K562 (cell line): ENCODE results near the gene ZWINT. TPM values are rescaled to one million over a fixed set of nuclear protein-coding genes. Genes with fewer than 3 reads are reported as not detected.

Source experiments
- CAMTA2 ChIP-seq: fragments of 250-450 bp; sonication (Bioruptor Pico); conservative IDR thresholded peaks from 2 replicates; pipeline ENCODE4 v1.5.1; 2022
- FOXJ3 ChIP-seq: sonication (generic); formaldehyde crosslinking; IDR thresholded peaks from 2 replicates; pipeline ENCODE4 v1.4.0; 2020; ENCODE audit warnings: mild to moderate bottlenecking, missing genetic modification reagents
- HSF4 ChIP-seq: fragments of 250-450 bp; sonication (Bioruptor Pico); IDR thresholded peaks from 2 replicates; pipeline ENCODE4 v2.1.2; 2022; ENCODE audit warnings: mild to moderate bottlenecking, moderate library complexity, borderline replicate concordance
- MYC ChIP-seq, 2 experiments: fragments of 250-450 bp in 1 of 2; sonication (Bioruptor Pico) in 1 of 2; IDR thresholded peaks; 2 replicates each; pipeline versions ENCODE4 v1.5.1 to v1.6.1; 2012 to 2021; ENCODE audit warnings: low read depth in 2 of 2, borderline replicate concordance in 1 of 2, improper control_type of control experiment in 1 of 2, low read length in 1 of 2, mild to moderate bottlenecking in 1 of 2, moderate library complexity in 1 of 2
- NBN ChIP-seq: fragments of 450-650 bp; IDR thresholded peaks from 2 replicates; pipeline ENCODE4 v1.6.1; 2016; ENCODE audit warnings: low read depth, mild to moderate bottlenecking
- NFE2 ChIP-seq: IDR thresholded peaks from 2 replicates; pipeline ENCODE4 v1.6.1; 2014; ENCODE audit warnings: antibody characterized with exemption, low read depth
- RCOR1 ChIP-seq, 2 experiments: IDR thresholded peaks; 2 replicates each; pipeline ENCODE4 v1.6.1; 2012; ENCODE audit warnings: low read depth in 2 of 2, low read length in 2 of 2, borderline replicate concordance in 1 of 2, improper control_type of control experiment in 1 of 2
- SIN3A ChIP-seq, 2 experiments: fragments of 150-350 bp in 1 of 2; IDR thresholded peaks; 2 replicates each; pipeline ENCODE4 v1.6.1; 2011 to 2016; ENCODE audit warnings: borderline replicate concordance in 2 of 2, low read depth in 2 of 2, low read length in 2 of 2, mild to moderate bottlenecking in 2 of 2, moderate library complexity in 2 of 2; ENCODE audit not compliant: control insufficient read depth in 1 of 2
- TRIM24 ChIP-seq, 2 experiments: fragments of 450-650 bp; IDR thresholded peaks; 2 replicates each; pipeline ENCODE4 v1.6.1; 2016
- ZNF436 ChIP-seq: fragments of 250-450, 450-650 bp; sonication (Bioruptor Pico); formaldehyde crosslinking; IDR thresholded peaks from 2 replicates; pipeline ENCODE4 v1.7.0; 2020; ENCODE audit warnings: mild to moderate bottlenecking
- ZNF699 ChIP-seq: fragments of 250-450 bp; sonication (Bioruptor Pico); IDR thresholded peaks from 2 replicates; pipeline ENCODE4 v1.8.0; 2021; ENCODE audit warnings: mild to moderate bottlenecking, moderate library complexity; ENCODE audit not compliant: insufficient replicate concordance
- ZNF780A ChIP-seq: fragments of 250-450 bp; sonication (Bioruptor Pico); IDR thresholded peaks from 2 replicates; pipeline ENCODE4 v1.5.0; 2021; ENCODE audit warnings: mild to moderate bottlenecking
- ZZZ3 ChIP-seq: fragments of 450-650 bp; IDR thresholded peaks from 2 replicates; pipeline ENCODE4 v1.6.1; 2016; ENCODE audit warnings: antibody characterized with exemption, mild to moderate bottlenecking, moderate library complexity
- polyA plus RNA-seq, 8 experiments: library from polyadenylated mRNA; depleted of rRNA in 4 of 8; stranded (reverse) in 5 of 8; unstranded in 3 of 8; fragments of >200 nt; fragmentation: Nextera tagmentation in 2 of 8; fragmentation: Illumina TruSeq in 1 of 8; extraction: Ambion mirVana in 2 of 8; extraction: Trizol in 1 of 8; gene quantifications; 2 replicates each; pipeline versions ENCODE4 v1.2.1 to v1.2.3, GENCODE V29; 2011 to 2014; ENCODE audit warnings: inconsistent platforms in 1 of 8, missing spikeins in 1 of 8
- total RNA-seq, 7 experiments: library from RNA; depleted of rRNA in 6 of 7; stranded (reverse); fragments of >200 nt in 6 of 7; fragmentation: Illumina TruSeq in 2 of 7; extraction: Trizol in 2 of 7; gene quantifications; 2 replicates each; pipeline versions ENCODE4 v1.2.1 to v1.2.3, GENCODE V29; 2011 to 2021; ENCODE audit warnings: low replicate concordance in 1 of 7
- TF ChIP-seq, protein P1 (sequence below): fragments of 450-650 bp; IDR thresholded peaks from 2 replicates; pipeline ENCODE4 v1.6.1; 2016; ENCODE audit warnings: mild to moderate bottlenecking
- TF ChIP-seq, protein P2 (sequence below): fragments of 150-350 bp; conservative IDR thresholded peaks from 2 replicates; pipeline ENCODE4 v1.6.1; 2014; ENCODE audit warnings: low read length
- TF ChIP-seq, protein P3 (sequence below): fragments of 450-650 bp; IDR thresholded peaks from 2 replicates; pipeline ENCODE4 v1.6.1; 2016; ENCODE audit warnings: borderline replicate concordance
- TF ChIP-seq, protein P4 (sequence below): sonication (generic); formaldehyde crosslinking; IDR thresholded peaks from 2 replicates; pipeline ENCODE4 v1.8.1; 2022; ENCODE audit warnings: missing genetic modification reagents

Gene ZWINT
- total and polyA plus RNA-seq, 9 of the 15 experiments (the other 6 are each of a cell fraction or from before 2014, with no cell fraction given) = 122 to 245 (median 160) TPM

DNA sequence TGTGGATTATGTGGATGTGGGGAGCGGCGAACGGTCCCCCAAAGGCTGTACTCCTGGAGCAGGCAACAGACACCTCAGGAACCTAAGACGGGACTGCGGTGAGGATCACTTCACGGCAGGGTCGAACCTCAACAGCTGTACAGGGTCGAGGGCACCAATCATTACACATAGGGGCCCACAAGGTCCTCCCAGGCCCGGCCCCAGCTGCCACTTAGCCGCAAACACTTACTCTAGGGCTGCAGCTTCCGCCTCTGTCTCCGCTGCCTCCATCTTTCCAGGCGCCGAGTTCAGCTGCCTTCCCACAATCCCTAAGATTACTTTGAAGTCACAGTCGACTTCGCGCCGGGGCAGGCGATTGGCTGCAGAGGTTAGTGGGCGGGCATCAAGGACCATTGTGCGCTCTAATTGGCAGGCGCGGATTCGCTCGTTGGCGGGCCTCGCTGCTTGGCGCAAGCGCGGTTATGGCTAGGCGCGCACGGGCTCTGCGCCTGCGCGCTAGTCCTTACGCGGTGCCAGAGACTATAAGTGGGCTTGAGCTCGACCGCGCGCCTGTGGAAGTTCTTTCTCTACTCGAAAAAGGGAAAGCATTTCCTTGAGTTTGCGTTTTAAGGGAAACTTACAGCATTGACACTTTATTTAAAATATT is at the start of gene ZWINT (continued):
- TF ChIP-seq MYC (IDR thresholded peaks at IDR 0.05; ENCODE audit: low read depth, low read length) (0 out of 2 replicates have a peak, but pooled peaks have one; percentile 27), MYC (CRISPR knock-in tag; IDR thresholded peaks at IDR 0.05; ENCODE audit: borderline replicate concordance, low read depth) (no peak), ZNF436 (CRISPR knock-in tag) (no peak), NBN (no peak), CAMTA2 (CRISPR knock-in tag) (no peak), ZNF780A (no peak), TRIM24 (IDR thresholded peaks at IDR 0.05) (no peak), ZNF699 (CRISPR knock-in tag) (no peak), RCOR1 (IDR thresholded peaks at IDR 0.05; ENCODE audit: borderline replicate concordance in 1 of 2, low read depth in 2 of 2, low read length in 2 of 2) (no peak), ZZZ3 (peak; percentile 43; the same call in 1 of the 2 replicates), HSF4 (CRISPR knock-in tag) (no peak), SIN3A (IDR thresholded peaks at IDR 0.05; ENCODE audit: borderline replicate concordance in 2 of 2, control insufficient read depth in 1 of 2, low read depth in 2 of 2, low read length in 2 of 2) (peak; percentile 78 to 91; a peak in 2 of 4 replicates), NFE2 (no peak), FOXJ3 (CRISPR knock-in tag) (no peak)
- TF ChIP-seq, protein P1, sequence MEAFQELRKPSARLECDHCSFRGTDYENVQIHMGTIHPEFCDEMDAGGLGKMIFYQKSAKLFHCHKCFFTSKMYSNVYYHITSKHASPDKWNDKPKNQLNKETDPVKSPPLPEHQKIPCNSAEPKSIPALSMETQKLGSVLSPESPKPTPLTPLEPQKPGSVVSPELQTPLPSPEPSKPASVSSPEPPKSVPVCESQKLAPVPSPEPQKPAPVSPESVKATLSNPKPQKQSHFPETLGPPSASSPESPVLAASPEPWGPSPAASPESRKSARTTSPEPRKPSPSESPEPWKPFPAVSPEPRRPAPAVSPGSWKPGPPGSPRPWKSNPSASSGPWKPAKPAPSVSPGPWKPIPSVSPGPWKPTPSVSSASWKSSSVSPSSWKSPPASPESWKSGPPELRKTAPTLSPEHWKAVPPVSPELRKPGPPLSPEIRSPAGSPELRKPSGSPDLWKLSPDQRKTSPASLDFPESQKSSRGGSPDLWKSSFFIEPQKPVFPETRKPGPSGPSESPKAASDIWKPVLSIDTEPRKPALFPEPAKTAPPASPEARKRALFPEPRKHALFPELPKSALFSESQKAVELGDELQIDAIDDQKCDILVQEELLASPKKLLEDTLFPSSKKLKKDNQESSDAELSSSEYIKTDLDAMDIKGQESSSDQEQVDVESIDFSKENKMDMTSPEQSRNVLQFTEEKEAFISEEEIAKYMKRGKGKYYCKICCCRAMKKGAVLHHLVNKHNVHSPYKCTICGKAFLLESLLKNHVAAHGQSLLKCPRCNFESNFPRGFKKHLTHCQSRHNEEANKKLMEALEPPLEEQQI = 0 out of 2 replicates have a peak, but pooled peaks have one; percentile 27
- TF ChIP-seq, protein P2, sequence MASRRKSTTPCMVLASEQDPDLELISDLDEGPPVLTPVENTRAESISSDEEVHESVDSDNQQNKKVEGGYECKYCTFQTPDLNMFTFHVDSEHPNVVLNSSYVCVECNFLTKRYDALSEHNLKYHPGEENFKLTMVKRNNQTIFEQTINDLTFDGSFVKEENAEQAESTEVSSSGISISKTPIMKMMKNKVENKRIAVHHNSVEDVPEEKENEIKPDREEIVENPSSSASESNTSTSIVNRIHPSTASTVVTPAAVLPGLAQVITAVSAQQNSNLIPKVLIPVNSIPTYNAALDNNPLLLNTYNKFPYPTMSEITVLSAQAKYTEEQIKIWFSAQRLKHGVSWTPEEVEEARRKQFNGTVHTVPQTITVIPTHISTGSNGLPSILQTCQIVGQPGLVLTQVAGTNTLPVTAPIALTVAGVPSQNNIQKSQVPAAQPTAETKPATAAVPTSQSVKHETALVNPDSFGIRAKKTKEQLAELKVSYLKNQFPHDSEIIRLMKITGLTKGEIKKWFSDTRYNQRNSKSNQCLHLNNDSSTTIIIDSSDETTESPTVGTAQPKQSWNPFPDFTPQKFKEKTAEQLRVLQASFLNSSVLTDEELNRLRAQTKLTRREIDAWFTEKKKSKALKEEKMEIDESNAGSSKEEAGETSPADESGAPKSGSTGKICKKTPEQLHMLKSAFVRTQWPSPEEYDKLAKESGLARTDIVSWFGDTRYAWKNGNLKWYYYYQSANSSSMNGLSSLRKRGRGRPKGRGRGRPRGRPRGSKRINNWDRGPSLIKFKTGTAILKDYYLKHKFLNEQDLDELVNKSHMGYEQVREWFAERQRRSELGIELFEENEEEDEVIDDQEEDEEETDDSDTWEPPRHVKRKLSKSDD = no peak
- TF ChIP-seq, protein P3, sequence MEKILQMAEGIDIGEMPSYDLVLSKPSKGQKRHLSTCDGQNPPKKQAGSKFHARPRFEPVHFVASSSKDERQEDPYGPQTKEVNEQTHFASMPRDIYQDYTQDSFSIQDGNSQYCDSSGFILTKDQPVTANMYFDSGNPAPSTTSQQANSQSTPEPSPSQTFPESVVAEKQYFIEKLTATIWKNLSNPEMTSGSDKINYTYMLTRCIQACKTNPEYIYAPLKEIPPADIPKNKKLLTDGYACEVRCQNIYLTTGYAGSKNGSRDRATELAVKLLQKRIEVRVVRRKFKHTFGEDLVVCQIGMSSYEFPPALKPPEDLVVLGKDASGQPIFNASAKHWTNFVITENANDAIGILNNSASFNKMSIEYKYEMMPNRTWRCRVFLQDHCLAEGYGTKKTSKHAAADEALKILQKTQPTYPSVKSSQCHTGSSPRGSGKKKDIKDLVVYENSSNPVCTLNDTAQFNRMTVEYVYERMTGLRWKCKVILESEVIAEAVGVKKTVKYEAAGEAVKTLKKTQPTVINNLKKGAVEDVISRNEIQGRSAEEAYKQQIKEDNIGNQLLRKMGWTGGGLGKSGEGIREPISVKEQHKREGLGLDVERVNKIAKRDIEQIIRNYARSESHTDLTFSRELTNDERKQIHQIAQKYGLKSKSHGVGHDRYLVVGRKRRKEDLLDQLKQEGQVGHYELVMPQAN = peak; percentile 80; the same call in 1 of the 2 replicates
- TF ChIP-seq, protein P4, sequence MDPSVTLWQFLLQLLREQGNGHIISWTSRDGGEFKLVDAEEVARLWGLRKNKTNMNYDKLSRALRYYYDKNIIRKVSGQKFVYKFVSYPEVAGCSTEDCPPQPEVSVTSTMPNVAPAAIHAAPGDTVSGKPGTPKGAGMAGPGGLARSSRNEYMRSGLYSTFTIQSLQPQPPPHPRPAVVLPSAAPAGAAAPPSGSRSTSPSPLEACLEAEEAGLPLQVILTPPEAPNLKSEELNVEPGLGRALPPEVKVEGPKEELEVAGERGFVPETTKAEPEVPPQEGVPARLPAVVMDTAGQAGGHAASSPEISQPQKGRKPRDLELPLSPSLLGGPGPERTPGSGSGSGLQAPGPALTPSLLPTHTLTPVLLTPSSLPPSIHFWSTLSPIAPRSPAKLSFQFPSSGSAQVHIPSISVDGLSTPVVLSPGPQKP (CRISPR knock-in tag) = no peak
